Activated naive CD4-positive, alpha-beta T cell treated with Interleukin-2 at 50 U/mL for 16 hours (primary cell): ENCODE data around the gene PSMG4.

Experiments
- DNase-seq: peaks from one replicate; pipeline ENCODE4 v3.0.0-alpha.2; 2020

Gene PSMG4

GRCh38 chr6:3252861-3253596 lies 5.7 kb upstream of the PSMG4 start:
- DNase-seq = no peak

- no peak for DNase-seq
These were observed 5.2 kb upstream of the PSMG4 start for GRCh38 chr6:3253597-3253961.

DNA sequence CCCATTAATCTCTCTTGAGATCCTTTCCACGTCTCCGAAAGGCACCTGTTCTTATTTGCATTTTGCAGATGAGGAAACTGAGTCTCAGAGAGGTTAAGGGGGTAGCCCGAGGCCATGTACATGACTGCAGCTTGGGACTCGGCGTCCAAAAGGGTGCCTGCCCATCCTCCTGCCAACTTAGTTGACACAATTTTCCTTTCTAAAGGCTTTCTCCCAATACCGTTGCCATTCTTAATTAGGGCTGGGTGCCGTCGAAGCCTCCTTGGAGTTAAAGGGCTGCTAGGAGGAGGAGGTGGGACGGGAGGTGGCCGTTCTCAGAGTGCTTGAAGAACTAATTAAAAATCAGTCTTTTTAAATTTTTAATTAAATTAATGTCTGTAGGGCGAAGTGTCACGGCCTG lies 546 bp upstream of the PSMG4 start:
- DNase-seq = no peak

GRCh38 chr6:3259491-3259958 lies 778 bp downstream of the PSMG4 start:
- peak; percentile 34 for DNase-seq

DNA sequence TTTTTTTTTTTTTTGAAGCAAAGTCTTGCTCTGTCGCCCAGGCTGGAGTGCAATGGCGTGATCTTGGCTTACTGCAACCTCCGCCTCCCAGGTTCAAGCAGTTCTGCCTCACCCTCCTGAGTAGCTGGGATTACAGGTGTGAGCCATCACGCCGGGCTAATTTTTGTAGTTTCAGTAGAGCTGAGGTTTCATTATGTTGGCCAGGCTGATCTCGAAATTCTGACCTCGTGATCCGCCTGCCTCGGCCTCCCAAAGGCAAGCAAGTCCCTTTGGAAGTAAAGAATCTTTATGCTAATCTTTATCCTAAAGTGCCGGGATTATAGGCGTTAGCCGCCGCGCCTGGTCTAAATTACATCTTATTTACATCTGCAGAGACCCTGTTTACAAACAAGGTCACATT lies 1.5 kb downstream of the PSMG4 start:
- no peak for DNase-seq

GRCh38 chr6:3260772-3261517 lies 2.2 kb downstream of the PSMG4 start:
- no peak for DNase-seq

DNA sequence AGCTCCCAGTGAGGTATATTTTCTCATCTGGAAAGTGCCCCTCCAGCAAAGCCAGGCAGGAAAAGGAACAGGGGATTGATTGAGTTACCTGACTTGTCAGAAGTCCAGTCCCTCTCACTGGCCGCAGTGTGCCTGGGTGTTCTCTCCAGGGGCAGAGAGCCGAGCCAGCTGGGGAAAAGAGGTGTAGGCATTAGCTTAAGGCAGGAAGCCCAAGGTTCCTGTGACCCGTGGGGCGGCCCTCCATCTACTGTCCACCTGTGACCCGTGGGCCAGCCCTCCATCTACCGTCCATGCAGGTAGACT lies 2.7 kb downstream of the PSMG4 start:
- no peak for DNase-seq

- no peak for DNase-seq
These were observed 3.2 kb downstream of the PSMG4 start for GRCh38 chr6:3261921-3262320.

DNA sequence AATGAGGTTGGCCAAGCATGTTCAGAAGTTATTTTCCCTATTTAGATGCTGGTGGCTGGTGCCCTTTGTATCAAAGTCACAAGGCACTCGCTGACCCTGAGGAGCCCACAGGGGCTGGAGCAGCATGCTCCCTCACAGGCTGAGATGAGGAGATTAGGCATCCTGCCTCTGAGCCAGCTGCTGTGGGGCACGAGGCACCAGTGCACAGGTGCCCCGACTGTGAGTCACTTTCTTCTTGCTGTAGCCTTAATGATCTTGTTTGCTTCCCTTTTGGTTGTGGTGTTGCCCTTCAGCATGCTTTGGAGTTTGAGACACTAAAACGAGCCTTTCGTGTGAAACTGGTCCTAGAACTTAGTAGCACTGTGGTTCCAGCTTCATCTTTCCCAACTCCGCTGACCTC lies 4.3 kb downstream of the PSMG4 start:
- no peak for DNase-seq

DNA sequence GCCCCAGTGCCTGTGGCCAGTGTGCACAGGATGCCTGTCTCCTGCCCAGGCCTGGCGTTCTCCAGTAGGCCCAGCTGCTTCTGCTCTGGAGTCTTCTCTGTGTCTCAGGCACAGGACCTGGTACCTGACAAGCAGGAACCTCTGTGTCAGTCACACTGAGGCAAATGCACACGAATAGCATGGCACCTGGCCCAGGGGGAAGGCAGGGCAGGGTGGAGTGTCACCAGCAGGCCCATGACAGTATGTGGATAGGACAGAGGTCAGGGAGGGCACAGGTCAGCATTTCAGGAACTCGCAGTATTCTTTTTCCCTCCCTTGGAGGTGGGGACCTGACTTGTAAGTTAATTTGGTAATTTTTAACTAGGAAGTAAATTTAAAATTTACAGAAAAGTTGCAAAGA lies 5.6 kb downstream of the PSMG4 start:
- DNase-seq = no peak

DNA sequence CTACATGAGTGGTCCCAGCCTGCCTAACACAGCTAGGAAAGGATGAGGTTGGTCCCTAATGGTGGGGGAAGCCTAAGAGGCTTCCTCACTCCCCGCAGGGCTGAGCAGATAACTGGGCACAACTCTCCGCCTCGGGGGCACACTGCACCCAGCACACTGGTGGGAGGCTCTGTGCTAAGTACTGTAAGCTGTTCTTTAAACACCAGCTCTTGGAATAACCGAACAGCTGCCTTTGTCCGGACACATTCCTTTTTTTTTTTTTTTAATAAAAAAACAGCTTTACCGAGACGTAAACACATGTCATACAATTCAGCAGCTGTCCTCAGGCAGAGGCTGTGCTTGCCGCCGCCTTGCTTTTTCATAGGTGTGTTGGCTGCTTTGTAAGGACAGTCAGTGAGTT lies 6.9 kb downstream of the PSMG4 start:
- DNase-seq = no peak

- DNase-seq = no peak
These were observed 7.4 kb downstream of the PSMG4 start for GRCh38 chr6:3266170-3266569.

GRCh38 chr6:3267162-3267561 lies 8.4 kb downstream of the PSMG4 start:
- DNase-seq = no peak

- DNase-seq = no peak
These were observed 9.9 kb downstream of the PSMG4 start for GRCh38 chr6:3268680-3269079.

- DNase-seq = peak; percentile 52
These were observed 10.7 kb downstream of the PSMG4 start for GRCh38 chr6:3269281-3269975.

- DNase-seq = no peak
These were observed 11.5 kb downstream of the PSMG4 start for GRCh38 chr6:3270258-3270657.

- no peak for DNase-seq
These were observed 13.0 kb downstream of the PSMG4 start for GRCh38 chr6:3271756-3272155.

DNA sequence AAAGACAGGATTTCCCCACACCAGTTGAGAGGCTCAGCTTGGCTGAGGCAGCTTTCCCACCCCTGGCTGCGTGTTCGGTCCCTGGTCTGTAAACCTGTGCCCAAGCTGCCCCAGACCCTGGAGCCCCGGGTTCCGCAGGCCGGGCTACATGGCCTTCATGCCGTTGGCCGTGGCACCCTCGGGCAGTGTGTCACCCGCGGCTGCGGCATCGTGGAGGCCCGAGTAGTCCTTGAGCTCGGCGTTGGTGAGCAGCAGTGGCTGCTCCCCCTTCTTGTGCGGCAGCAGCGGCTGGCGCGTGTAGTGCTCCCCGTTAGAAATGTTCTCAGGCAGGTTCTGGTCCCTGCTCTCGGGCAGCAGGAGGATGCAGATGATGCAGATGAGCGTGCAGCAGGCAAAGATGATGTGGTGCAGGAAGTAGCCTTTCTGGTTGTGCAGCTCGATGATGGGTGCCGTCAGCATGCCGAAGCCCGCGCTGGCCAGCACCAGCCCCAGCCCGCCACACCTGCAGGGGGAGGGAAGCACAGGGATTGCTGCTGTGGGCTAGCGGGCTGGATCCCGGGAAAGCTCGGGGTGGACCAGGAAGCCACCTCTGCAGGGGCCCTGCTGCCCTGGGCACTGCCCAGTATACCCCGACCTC lies 14.3 kb downstream of the PSMG4 start:
- no peak for DNase-seq

- DNase-seq = no peak
These were observed 15.2 kb downstream of the PSMG4 start for GRCh38 chr6:3273707-3274521.

- DNase-seq = no peak
These were observed 17.7 kb downstream of the PSMG4 start for GRCh38 chr6:3276174-3277167.

GRCh38 chr6:3277251-3277650 lies 18.5 kb downstream of the PSMG4 start:
- no peak for DNase-seq
